PFSK-1 (cell line): Measurements from ENCODE around the gene ZNF213.

Experiments
- FOXP2 ChIP-seq: optimal IDR thresholded peaks from 2 replicates; pipeline ENCODE3; 2011; ENCODE audit warnings: borderline replicate concordance, control low read depth, inconsistent platforms; ENCODE audit not compliant: insufficient read depth; ENCODE audit errors: extremely low read length, extremely low read depth
- POLR2AphosphoS5 ChIP-seq: IDR thresholded peaks from 2 replicates; pipeline ENCODE4 v1.6.1; 2012; ENCODE audit warnings: low read depth, mild to moderate bottlenecking, control low read depth, low read length, moderate library complexity
- REST ChIP-seq, 2 experiments: IDR thresholded peaks; 2 replicates each; pipeline versions ENCODE4 v1.6.1 to v1.8.0; 2011 to 2012; ENCODE audit warnings: low read depth in 2 of 2, low read length in 2 of 2, control low read depth in 1 of 2, inconsistent platforms in 1 of 2, mild to moderate bottlenecking in 1 of 2, moderate library complexity in 1 of 2; ENCODE audit not compliant: insufficient read depth in 1 of 2
- SIN3A ChIP-seq: IDR thresholded peaks from 2 replicates; pipeline ENCODE4 v1.6.1; 2012; ENCODE audit warnings: mild to moderate bottlenecking, low read length, moderate library complexity, borderline replicate concordance; ENCODE audit not compliant: insufficient read depth
- TAF1 ChIP-seq: IDR thresholded peaks from 2 replicates; pipeline ENCODE4 v1.6.1; 2012; ENCODE audit warnings: low read length, control low read depth, borderline replicate concordance; ENCODE audit not compliant: insufficient read depth

The ZNF213 gene

GRCh38 chr16:3158510-3159314 lies 23.9 kb downstream of the ZNF213 start:
- TF ChIP-seq FOXP2 (no peak), REST (IDR thresholded peaks at IDR 0.05; ENCODE audit: insufficient read depth in 1 of 2, low read depth in 2 of 2, low read length in 2 of 2) (no peak), POLR2AphosphoS5 (no peak), SIN3A (no peak), TAF1 (no peak)

GRCh38 chr16:3161235-3162018 lies 26.6 kb downstream of the ZNF213 start:
- TF ChIP-seq REST (IDR thresholded peaks at IDR 0.05; ENCODE audit: insufficient read depth in 1 of 2, low read depth in 2 of 2, low read length in 2 of 2) (no peak), POLR2AphosphoS5 (no peak), FOXP2 (no peak), SIN3A (no peak), TAF1 (no peak)

- TF ChIP-seq SIN3A (no peak), REST (IDR thresholded peaks at IDR 0.05; ENCODE audit: insufficient read depth in 1 of 2, low read depth in 2 of 2, low read length in 2 of 2) (no peak), FOXP2 (no peak), POLR2AphosphoS5 (no peak), TAF1 (no peak)
Observed at GRCh38 chr16:3164121-3164991, 29.5 kb downstream of the ZNF213 start.

GRCh38 chr16:3165111-3165822 lies 30.4 kb downstream of the ZNF213 start:
- TF ChIP-seq TAF1 (no peak), SIN3A (no peak), FOXP2 (no peak), POLR2AphosphoS5 (no peak), REST (IDR thresholded peaks at IDR 0.05; ENCODE audit: insufficient read depth in 1 of 2, low read depth in 2 of 2, low read length in 2 of 2) (no peak)
